K562 (cell line): ENCODE data around the gene SPATS2. TPM values are rescaled to one million over a fixed set of nuclear protein-coding genes. Genes with fewer than 3 reads are reported as not detected.

Source experiments
- ATAC-seq: fragments of 200-7000 bp; cut with Tn5 transposase; 3 replicates; pipeline ENCODE4 v1.9.1; 2020; ENCODE audit warnings: moderate library complexity
- BruUV-seq: library from RNA; stranded (reverse); fragments of 400-500 nt; replicated peaks from 2 replicates; lab custom pipeline; 2021; lab: Mats Ljungman, UMichigan
- CTCF ChIA-PET: fragments of 300-600 bp; formaldehyde crosslinking; extraction: SDS; loops from one replicate; lab custom pipeline; 2021; ENCODE audit warnings: low intra/inter-chr PET ratio; lab: Yijun Ruan, JAX
- POLR2A ChIA-PET: fragments of 300-600, 350-650 bp; sonication (Branson Sonifier 250); formaldehyde crosslinking; extraction: SDS; loops from one replicate; lab custom pipeline; 2021; ENCODE audit warnings: antibody characterized with exemption, inconsistent platforms; lab: Yijun Ruan, JAX
- DNase-seq, 4 experiments: peaks; one replicate each; pipeline versions ENCODE4 v3.0.0 to v3.0.0-alpha.2; 2011 to 2018; ENCODE audit warnings: low spot score in 3 of 4, mixed read lengths in 3 of 4; ENCODE audit errors: extremely low read depth in 1 of 4
- FAIRE-seq: peaks from 2 replicates; lab custom pipeline; 2011; peaks lifted over from hg19 to GRCh38; lab: Jason Lieb, UNC
- H2AFZ ChIP-seq: 2 replicates; pipeline ENCODE4 v1.6.0; 2011; ENCODE audit warnings: low read depth, low read length, control low read depth, inconsistent platforms
- H3K27ac ChIP-seq: fragments of 200-600 bp; 3 replicates; pipeline ENCODE4 v1.8.0; 2011; ENCODE audit warnings: low read depth, mild to moderate bottlenecking, control low read depth, inconsistent platforms, low read length, moderate library complexity, mixed read lengths; ENCODE audit errors: extremely low read depth
- H3K27me3 ChIP-seq, 2 experiments: fragments of 300-600 bp in 1 of 2; 2 replicates in 1 of 2; 3 replicates in 1 of 2; pipeline versions ENCODE4 v1.6.0 to v1.8.0; 2011; ENCODE audit warnings: inconsistent platforms in 2 of 2, low read length in 2 of 2, mild to moderate bottlenecking in 1 of 2, mixed read lengths in 1 of 2, moderate library complexity in 1 of 2; ENCODE audit not compliant: control insufficient read depth in 2 of 2, insufficient read depth in 2 of 2
- H3K36me3 ChIP-seq: fragments of 300-600 bp; 3 replicates; pipeline ENCODE4 v1.8.0; 2011; ENCODE audit warnings: mild to moderate bottlenecking, low read length, inconsistent platforms; ENCODE audit not compliant: control insufficient read depth, insufficient read depth
- H3K4me1 ChIP-seq, 2 experiments: fragments of 200-600 bp in 1 of 2; replicated peaks in 1 of 2; 2 replicates in 1 of 2; 3 replicates in 1 of 2; pipeline versions ENCODE4 v1.5.1 to v1.8.0; 2011; ENCODE audit warnings: inconsistent platforms in 2 of 2, low read length in 2 of 2, mild to moderate bottlenecking in 1 of 2, mixed read lengths in 1 of 2, moderate library complexity in 1 of 2; ENCODE audit not compliant: control insufficient read depth in 2 of 2, insufficient read depth in 2 of 2
- H3K4me2 ChIP-seq: 2 replicates; pipeline ENCODE4 v1.6.1; 2011; ENCODE audit warnings: low read length, control low read depth, inconsistent platforms, mixed read lengths; ENCODE audit not compliant: insufficient read depth
- H3K4me3 ChIP-seq: fragments of 200-600 bp; sonication (generic), shearing (Covaris generic); 2 replicates; pipeline ENCODE4 v1.5.1; 2016; ENCODE audit warnings: control low read depth, inconsistent platforms
- H3K79me2 ChIP-seq: fragments of 200-600 bp; 3 replicates; pipeline ENCODE4 v1.8.0; 2011; ENCODE audit warnings: low read length, inconsistent platforms; ENCODE audit not compliant: control insufficient read depth, insufficient read depth
- H3K9ac ChIP-seq, 2 experiments: 2 replicates each; pipeline versions ENCODE4 v1.6.0 to v1.6.1; 2011; ENCODE audit warnings: low read depth in 2 of 2, low read length in 2 of 2, control low read depth in 1 of 2, inconsistent platforms in 1 of 2, mild to moderate bottlenecking in 1 of 2, mixed read lengths in 1 of 2; ENCODE audit not compliant: insufficient read depth in 1 of 2
- H3K9me1 ChIP-seq: one replicate; pipeline ENCODE4 v1.6.0; 2011; ENCODE audit warnings: inconsistent platforms, mild to moderate bottlenecking, low read length, moderate library complexity; ENCODE audit not compliant: control insufficient read depth, insufficient read depth
- H3K9me3 ChIP-seq: replicated peaks from 2 replicates; pipeline ENCODE4 v1.5.1; 2011; ENCODE audit warnings: low read depth, low read length, inconsistent platforms; ENCODE audit not compliant: control insufficient read depth, insufficient read depth
- H4K20me1 ChIP-seq: replicated peaks from 2 replicates; pipeline ENCODE4 v1.6.1; 2011; ENCODE audit warnings: low read length, inconsistent platforms, mixed read lengths; ENCODE audit not compliant: control insufficient read depth, insufficient read depth
- ARID1B ChIP-seq: fragments of 450-650 bp; IDR thresholded peaks from 2 replicates; pipeline ENCODE4 v1.6.1; 2016; ENCODE audit warnings: antibody characterized with exemption, mild to moderate bottlenecking, inconsistent platforms
- ARID3A ChIP-seq: IDR thresholded peaks from 2 replicates; pipeline ENCODE4 v1.6.1; 2012; ENCODE audit warnings: low read depth, low read length, improper control_type of control experiment, borderline replicate concordance
- DPF2 ChIP-seq: fragments of 450-650 bp; IDR thresholded peaks from 2 replicates; pipeline ENCODE4 v1.6.1; 2016
- ETS1 ChIP-seq: conservative IDR thresholded peaks from 2 replicates; pipeline ENCODE4 v1.6.1; 2011; ENCODE audit warnings: low read depth, mild to moderate bottlenecking, low read length; ENCODE audit not compliant: control insufficient read depth
- FOSL1 ChIP-seq: fragments of 200-800 bp; sonication (Bioruptor generic); conservative IDR thresholded peaks from 2 replicates; pipeline ENCODE4 v1.6.1; 2016; ENCODE audit warnings: missing genetic modification characterization, missing compliant biosample characterization
- ILK ChIP-seq: fragments of 450-650 bp; IDR thresholded peaks from 2 replicates; pipeline ENCODE4 v1.6.1; 2016; ENCODE audit warnings: missing genetic modification characterization, low read depth, mild to moderate bottlenecking, missing compliant biosample characterization, moderate library complexity, borderline replicate concordance
- IRF9 ChIP-seq: fragments of 450-650 bp; IDR thresholded peaks from 2 replicates; pipeline ENCODE4 v1.6.1; 2016; ENCODE audit warnings: missing biosample characterization, missing genetic modification characterization
- JUND ChIP-seq, 2 experiments: IDR thresholded peaks; 2 replicates in 1 of 2; 3 replicates in 1 of 2; pipeline ENCODE4 v1.6.1; 2011; ENCODE audit warnings: borderline replicate concordance in 2 of 2, low read depth in 2 of 2, low read length in 2 of 2, improper control_type of control experiment in 1 of 2, missing biosample characterization in 1 of 2, missing genetic modification characterization in 1 of 2, missing genetic modification reagents in 1 of 2
- MCM2 ChIP-seq: fragments of 450-650 bp; IDR thresholded peaks from 2 replicates; pipeline ENCODE4 v1.6.1; 2017; ENCODE audit warnings: low read depth, mild to moderate bottlenecking
- MEF2A ChIP-seq: IDR thresholded peaks from 2 replicates; pipeline ENCODE4 v1.6.1; 2011; ENCODE audit warnings: low read depth, mild to moderate bottlenecking, low read length, moderate library complexity; ENCODE audit not compliant: control insufficient read depth
- PTBP1 ChIP-seq: fragments of 200-400 bp; formaldehyde crosslinking; IDR thresholded peaks from 2 replicates; pipeline ENCODE4 v1.6.1; 2017; ENCODE audit warnings: low read depth, low read length
- SMARCE1 ChIP-seq: fragments of 450-650 bp; IDR thresholded peaks from 2 replicates; pipeline ENCODE4 v1.7.1; 2016; ENCODE audit warnings: mild to moderate bottlenecking
- SMC3 ChIP-seq: conservative IDR thresholded peaks from 2 replicates; pipeline ENCODE4 v1.6.1; 2011; ENCODE audit warnings: low read depth, low read length, improper control_type of control experiment; ENCODE audit not compliant: insufficient read depth
- SRSF9 ChIP-seq: fragments of 200-400 bp; formaldehyde crosslinking; IDR thresholded peaks from 2 replicates; pipeline ENCODE4 v1.6.1; 2017; ENCODE audit warnings: low read depth, low read length, borderline replicate concordance
- ZNF280A ChIP-seq: fragments of 450-650 bp; IDR thresholded peaks from 2 replicates; pipeline ENCODE4 v1.6.1; 2018; ENCODE audit warnings: mild to moderate bottlenecking, low read depth; ENCODE audit not compliant: partially characterized antibody
- WGBS: fragments of 100-300 bp; shearing (Covaris generic); methylation state at CpG from one replicate; pipeline ENCODE4 v1.1.6; 2016; ENCODE audit warnings: low coverage, mixed read lengths; ENCODE audit not compliant: insufficient coverage; ENCODE audit errors: missing lambda C conversion rate; 5-methylcytosine and 5-hydroxymethylcytosine counted together
- in situ Hi-C: fragments of 300-500 bp; cut with MboI; formaldehyde crosslinking; loops from 4 replicates; pipeline ENCODE4 v1.15.0; 2018; ENCODE audit warnings: inconsistent platforms, mixed read lengths
- intact Hi-C: fragments of 100-400 bp; cut with micrococcal nuclease; formaldehyde crosslinking; loops from 2 replicates; pipeline ENCODE4 v1.14.2; 2022
- polyA plus RNA-seq, 8 experiments: library from polyadenylated mRNA; depleted of rRNA in 4 of 8; stranded (reverse) in 5 of 8; unstranded in 3 of 8; fragments of >200 nt; fragmentation: Nextera tagmentation in 2 of 8; fragmentation: Illumina TruSeq in 1 of 8; extraction: Ambion mirVana in 2 of 8; extraction: Trizol in 1 of 8; gene quantifications; 2 replicates each; pipeline versions ENCODE4 v1.2.1 to v1.2.3, GENCODE V29; 2011 to 2014; ENCODE audit warnings: inconsistent platforms in 1 of 8, missing spikeins in 1 of 8
- total RNA-seq, 7 experiments: library from RNA; depleted of rRNA in 6 of 7; stranded (reverse); fragments of >200 nt in 6 of 7; fragmentation: Illumina TruSeq in 2 of 7; extraction: Trizol in 2 of 7; gene quantifications; 2 replicates each; pipeline versions ENCODE4 v1.2.1 to v1.2.3, GENCODE V29; 2011 to 2021; ENCODE audit warnings: low replicate concordance in 1 of 7

Gene SPATS2
- total and polyA plus RNA-seq, 9 of the 15 experiments (the other 6 are each of a cell fraction or from before 2014, with no cell fraction given), result 5.4 to 48.2 (median 17.5) TPM

GRCh38 chr12:49422114-49422513 is 54.9 kb downstream of the SPATS2 start (continued):
- TF ChIP-seq IRF9 (no peak), ARID1B (peak; percentile 71), SRSF9 (no peak), ILK (tag) (no peak)

- peaks cover 3% of the 10 kb centered on the region; the same call in 2 of the 3 replicates for H3K36me3 ChIP-seq
- ChIA-PET CTCF (no interaction called here), POLR2A (interaction anchor here (0.6 to 2.0 kb wide), 3 partner anchors 9 to 27 kb away, joined by 3 to 8 read pairs (median 3); no protein-coding TSS in a partner anchor)
- FAIRE-seq (peak; percentile 90), DNase-seq (peak in 3 of 4 experiments; percentile 21 to 63 (median 37)), ATAC-seq (peak; percentile 90)
- no peak overlapping the region for H2AFZ ChIP-seq
- WGBS, result 32% methylated on average over 4 of the region's 4 CpGs
- H3K9me1 ChIP-seq, result no peaks in the 10 kb centered on the region
- H3K79me2 ChIP-seq, result no peaks in the 10 kb centered on the region; the same call in 2 of the 3 replicates
- H3K9me3 ChIP-seq, result no peaks in the 10 kb centered on the region
- peaks cover 0 to 9% of the 10 kb centered on the region in 2 experiments; a peak in 3 of 5 replicates for H3K4me1 ChIP-seq
- H3K9ac ChIP-seq, result no peak overlapping the region
- no peak overlapping the region for H3K27ac ChIP-seq
- intact Hi-C loops, result no loop called here
- H3K4me2 ChIP-seq, result no peak overlapping the region
- no peak overlapping the region for H3K4me3 ChIP-seq
- in situ Hi-C loops, result no loop called here
- H4K20me1 ChIP-seq, result no peaks in the 10 kb centered on the region
- BruUV-seq, result no TSS peak
- H3K27me3 ChIP-seq, result no peaks in the 10 kb centered on the region
- TF ChIP-seq FOSL1 (peak; percentile 78), JUND (IDR thresholded peaks at IDR 0.05; ENCODE audit: borderline replicate concordance, low read depth, low read length) (peak; percentile 80; the same call in 1 of the 2 replicates), JUND (tag; IDR thresholded peaks at IDR 0.05; ENCODE audit: borderline replicate concordance, low read depth, low read length) (peak; percentile 74; the same call in 2 of the 3 replicates), ETS1 (no peak), DPF2 (peak; percentile 30; the same call in 1 of the 2 replicates), MEF2A (peak; percentile 39; the same call in 1 of the 2 replicates), SMARCE1 (0 out of 2 replicates have a peak, but pooled peaks have one; percentile 28), MCM2 (no peak), SMC3 (no peak), ZNF280A (no peak), ARID3A (0 out of 2 replicates have a peak, but pooled peaks have one; percentile 44), PTBP1 (no peak)
These were observed 61.5 kb downstream of the SPATS2 start for GRCh38 chr12:49428793-49429192.
